PFSK-1 (cell line): ENCODE data around the gene KMT2E.

ENCODE experiments used
- FOXP2 ChIP-seq: optimal IDR thresholded peaks from 2 replicates; pipeline ENCODE3; 2011; ENCODE audit warnings: borderline replicate concordance, control low read depth, inconsistent platforms; ENCODE audit not compliant: insufficient read depth; ENCODE audit errors: extremely low read length, extremely low read depth
- POLR2AphosphoS5 ChIP-seq: IDR thresholded peaks from 2 replicates; pipeline ENCODE4 v1.6.1; 2012; ENCODE audit warnings: low read depth, mild to moderate bottlenecking, control low read depth, low read length, moderate library complexity
- SIN3A ChIP-seq: IDR thresholded peaks from 2 replicates; pipeline ENCODE4 v1.6.1; 2012; ENCODE audit warnings: mild to moderate bottlenecking, low read length, moderate library complexity, borderline replicate concordance; ENCODE audit not compliant: insufficient read depth
- TAF1 ChIP-seq: IDR thresholded peaks from 2 replicates; pipeline ENCODE4 v1.6.1; 2012; ENCODE audit warnings: low read length, control low read depth, borderline replicate concordance; ENCODE audit not compliant: insufficient read depth
- TF ChIP-seq, protein P1 (sequence below), 2 experiments: IDR thresholded peaks; 2 replicates each; pipeline versions ENCODE4 v1.6.1 to v1.8.0; 2011 to 2012; ENCODE audit warnings: low read depth in 2 of 2, low read length in 2 of 2, control low read depth in 1 of 2, inconsistent platforms in 1 of 2, mild to moderate bottlenecking in 1 of 2, moderate library complexity in 1 of 2; ENCODE audit not compliant: insufficient read depth in 1 of 2

KMT2E gene

GRCh38 chr7:105000200-105000599 lies 13.8 kb upstream of the KMT2E start:
- TF ChIP-seq TAF1 (no peak), SIN3A (no peak), POLR2AphosphoS5 (no peak), FOXP2 (no peak)
- TF ChIP-seq, protein P1, sequence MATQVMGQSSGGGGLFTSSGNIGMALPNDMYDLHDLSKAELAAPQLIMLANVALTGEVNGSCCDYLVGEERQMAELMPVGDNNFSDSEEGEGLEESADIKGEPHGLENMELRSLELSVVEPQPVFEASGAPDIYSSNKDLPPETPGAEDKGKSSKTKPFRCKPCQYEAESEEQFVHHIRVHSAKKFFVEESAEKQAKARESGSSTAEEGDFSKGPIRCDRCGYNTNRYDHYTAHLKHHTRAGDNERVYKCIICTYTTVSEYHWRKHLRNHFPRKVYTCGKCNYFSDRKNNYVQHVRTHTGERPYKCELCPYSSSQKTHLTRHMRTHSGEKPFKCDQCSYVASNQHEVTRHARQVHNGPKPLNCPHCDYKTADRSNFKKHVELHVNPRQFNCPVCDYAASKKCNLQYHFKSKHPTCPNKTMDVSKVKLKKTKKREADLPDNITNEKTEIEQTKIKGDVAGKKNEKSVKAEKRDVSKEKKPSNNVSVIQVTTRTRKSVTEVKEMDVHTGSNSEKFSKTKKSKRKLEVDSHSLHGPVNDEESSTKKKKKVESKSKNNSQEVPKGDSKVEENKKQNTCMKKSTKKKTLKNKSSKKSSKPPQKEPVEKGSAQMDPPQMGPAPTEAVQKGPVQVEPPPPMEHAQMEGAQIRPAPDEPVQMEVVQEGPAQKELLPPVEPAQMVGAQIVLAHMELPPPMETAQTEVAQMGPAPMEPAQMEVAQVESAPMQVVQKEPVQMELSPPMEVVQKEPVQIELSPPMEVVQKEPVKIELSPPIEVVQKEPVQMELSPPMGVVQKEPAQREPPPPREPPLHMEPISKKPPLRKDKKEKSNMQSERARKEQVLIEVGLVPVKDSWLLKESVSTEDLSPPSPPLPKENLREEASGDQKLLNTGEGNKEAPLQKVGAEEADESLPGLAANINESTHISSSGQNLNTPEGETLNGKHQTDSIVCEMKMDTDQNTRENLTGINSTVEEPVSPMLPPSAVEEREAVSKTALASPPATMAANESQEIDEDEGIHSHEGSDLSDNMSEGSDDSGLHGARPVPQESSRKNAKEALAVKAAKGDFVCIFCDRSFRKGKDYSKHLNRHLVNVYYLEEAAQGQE (IDR thresholded peaks at IDR 0.05; ENCODE audit: insufficient read depth in 1 of 2, low read depth in 2 of 2, low read length in 2 of 2), result no peak

DNA sequence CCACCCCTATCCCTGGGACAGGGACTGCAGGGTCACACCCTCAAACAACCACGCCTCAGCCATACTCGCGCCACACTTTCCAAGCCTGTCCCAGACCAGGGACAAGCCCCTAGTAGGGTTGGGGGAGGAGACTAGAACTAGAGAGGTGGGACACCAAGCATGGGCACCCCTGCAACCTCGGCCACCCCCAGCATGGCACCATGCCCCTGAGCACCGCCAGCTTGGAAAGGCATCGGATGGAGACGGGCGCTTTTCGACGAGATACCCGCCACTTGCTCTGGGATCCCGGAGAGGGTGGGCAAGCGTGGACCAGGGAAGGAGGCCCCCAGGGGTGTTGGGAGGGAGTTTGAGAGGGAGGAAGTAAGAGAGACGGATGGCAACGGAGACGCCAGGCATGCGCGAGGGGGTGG lies 13.1 kb upstream of the KMT2E start:
- TF ChIP-seq, protein P1 (IDR thresholded peaks at IDR 0.05; ENCODE audit: insufficient read depth in 1 of 2, low read depth in 2 of 2, low read length in 2 of 2), result no peak
- TF ChIP-seq TAF1, result no peak
- TF ChIP-seq FOXP2, result no peak
- TF ChIP-seq POLR2AphosphoS5, result no peak
- no peak for TF ChIP-seq SIN3A

DNA sequence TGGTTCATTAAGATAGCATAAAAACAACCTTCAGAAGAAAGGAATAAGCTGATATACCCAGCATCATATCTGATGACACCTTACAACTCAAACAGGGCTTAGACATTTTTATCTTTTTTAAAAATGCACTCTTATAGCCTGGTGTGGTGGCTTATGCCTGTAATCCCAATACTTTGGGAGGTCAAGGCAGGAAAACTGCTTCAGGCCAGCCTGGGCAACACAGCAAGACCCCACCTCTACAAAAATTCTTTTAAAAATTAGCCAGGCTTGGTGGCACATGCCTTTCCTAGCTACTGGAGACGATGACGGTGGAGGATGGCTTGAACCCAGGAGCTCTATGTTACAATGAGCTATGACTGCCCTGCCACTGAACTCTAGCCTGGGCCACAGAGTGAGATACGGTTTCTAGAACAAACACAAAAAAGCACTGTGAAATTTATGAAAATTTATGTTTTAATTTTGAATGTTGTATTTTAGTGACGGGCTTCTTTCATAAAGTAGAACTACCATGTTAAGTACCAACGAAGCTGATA lies 12.3 kb upstream of the KMT2E start:
- TF ChIP-seq, protein P1 (IDR thresholded peaks at IDR 0.05; ENCODE audit: insufficient read depth in 1 of 2, low read depth in 2 of 2, low read length in 2 of 2), result no peak
- no peak for TF ChIP-seq TAF1
- no peak for TF ChIP-seq FOXP2
- TF ChIP-seq SIN3A, result no peak
- TF ChIP-seq POLR2AphosphoS5, result no peak

DNA sequence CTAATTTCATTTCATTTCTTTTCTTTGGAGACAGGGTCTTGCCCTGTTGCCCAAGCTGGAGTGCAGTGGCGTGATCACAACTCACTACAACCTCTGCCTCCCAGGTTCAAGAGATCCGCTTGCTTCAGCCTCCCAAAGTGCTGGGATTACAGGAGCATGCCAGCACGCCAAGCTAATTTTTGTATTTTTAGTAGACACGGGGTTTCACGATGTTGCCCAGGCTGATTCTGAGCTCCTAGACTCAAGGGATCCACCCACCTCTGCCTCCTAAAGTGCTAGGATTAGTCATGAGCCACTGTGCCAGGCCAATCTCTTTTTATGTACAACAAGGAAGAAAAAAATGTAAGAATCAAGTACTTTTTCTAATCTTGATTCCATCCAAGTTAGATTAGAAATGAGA lies 10.7 kb upstream of the KMT2E start:
- TF ChIP-seq SIN3A (no peak), FOXP2 (no peak), POLR2AphosphoS5 (no peak), TAF1 (no peak)
- TF ChIP-seq, protein P1 (IDR thresholded peaks at IDR 0.05; ENCODE audit: insufficient read depth in 1 of 2, low read depth in 2 of 2, low read length in 2 of 2), result no peak
